Panc1 (cell line): ENCODE results near the gene NME3. TPM values are rescaled to one million over a fixed set of nuclear protein-coding genes. Genes with fewer than 3 reads are reported as not detected.

Experiments used
- ATAC-seq: fragments of 200-7000 bp; cut with Tn5 transposase; 2 replicates; pipeline ENCODE4 v1.9.1; 2020; ENCODE audit warnings: mild to moderate bottlenecking, moderate library complexity
- BruUV-seq: library from RNA; stranded (reverse); fragments of 400-500 nt; replicated peaks from 2 replicates; lab custom pipeline; 2021; lab: Mats Ljungman, UMichigan
- CTCF ChIA-PET: fragments of 300-600 bp; sonication (Branson Sonifier 250); formaldehyde crosslinking; loops from one replicate; lab custom pipeline; 2022; ENCODE audit warnings: antibody characterized with exemption; lab: Charles Lee
- POLR2A ChIA-PET: fragments of 300-600 bp; sonication (Branson Sonifier 250); formaldehyde crosslinking; loops from one replicate; lab custom pipeline; 2022; ENCODE audit warnings: antibody characterized with exemption; lab: Charles Lee
- DNase-seq: peaks from one replicate; pipeline ENCODE4 v3.0.0-alpha.2; 2010; ENCODE audit warnings: low read depth, low spot score
- H3K27ac ChIP-seq: 2 replicates; pipeline ENCODE4 v1.5.1; 2011; ENCODE audit warnings: mild to moderate bottlenecking, low read length, inconsistent platforms
- H3K27me3 ChIP-seq: fragments of 200-500 bp; sonication (Bioruptor generic); 2 replicates; pipeline ENCODE4 v1.6.0; 2014; ENCODE audit warnings: low read length, inconsistent platforms; ENCODE audit not compliant: control insufficient read depth, insufficient read depth
- H3K36me3 ChIP-seq: fragments of 200-500 bp; sonication (Bioruptor generic); 2 replicates; pipeline ENCODE4 v1.5.1; 2014; ENCODE audit warnings: inconsistent platforms, mild to moderate bottlenecking, low read length, moderate library complexity; ENCODE audit not compliant: control insufficient read depth, insufficient read depth
- H3K4me1 ChIP-seq: 2 replicates; pipeline ENCODE4 v1.5.1; 2011; ENCODE audit warnings: inconsistent platforms, mild to moderate bottlenecking, low read length, moderate library complexity; ENCODE audit not compliant: control insufficient read depth, insufficient read depth
- H3K4me3 ChIP-seq, 2 experiments: 2 replicates each; pipeline ENCODE4 v1.5.1; 2011 to 2012; ENCODE audit warnings: low read depth in 2 of 2, low read length in 2 of 2, mild to moderate bottlenecking in 2 of 2, inconsistent platforms in 1 of 2, moderate library complexity in 1 of 2
- H3K9me3 ChIP-seq: fragments of 200-500 bp; sonication (Bioruptor generic); 2 replicates; pipeline ENCODE4 v1.5.1; 2014; ENCODE audit warnings: low read depth, mild to moderate bottlenecking, inconsistent platforms, low read length, moderate library complexity; ENCODE audit not compliant: control insufficient read depth, insufficient read depth
- CTCF ChIP-seq: fragments of 450-650 bp; IDR thresholded peaks from 2 replicates; pipeline ENCODE4 v1.5.1; 2017; ENCODE audit warnings: mild to moderate bottlenecking
- POLR2AphosphoS5 ChIP-seq: IDR thresholded peaks from 2 replicates; pipeline ENCODE4 v1.6.1; 2012; ENCODE audit warnings: mild to moderate bottlenecking, low read depth, low read length, moderate library complexity
- REST ChIP-seq, 2 experiments: IDR thresholded peaks; 2 replicates each; pipeline ENCODE4 v1.6.1; 2011 to 2012; ENCODE audit warnings: low read depth in 2 of 2, control low read depth in 1 of 2, low read length in 1 of 2, mild to moderate bottlenecking in 1 of 2, moderate library complexity in 1 of 2; ENCODE audit not compliant: insufficient read depth in 1 of 2
- SIN3A ChIP-seq: IDR thresholded peaks from 2 replicates; pipeline ENCODE4 v1.6.1; 2012; ENCODE audit warnings: low read depth, mild to moderate bottlenecking, low read length, moderate library complexity, borderline replicate concordance; ENCODE audit not compliant: insufficient read depth
- TCF7L2 ChIP-seq: IDR thresholded peaks from 2 replicates; pipeline ENCODE4 v1.6.1; 2011; ENCODE audit warnings: mild to moderate bottlenecking, low read depth, low read length, inconsistent platforms
- in situ Hi-C: cut with HindIII; loops from 2 replicates; pipeline ENCODE4 v1.10.0; 2016; ENCODE audit warnings: low sequenced_read_pairs, low pct_unique_long_range_greater_than_20kb
- intact Hi-C: fragments of 100-400 bp; cut with micrococcal nuclease; formaldehyde crosslinking; loops from one replicate; pipeline ENCODE4 v1.10.0; 2022; ENCODE audit not compliant: unreplicated experiment
- total RNA-seq: library from RNA; stranded (reverse); gene quantifications from one replicate; pipeline ENCODE4 v1.2.1, GENCODE V29; 2021; ENCODE audit not compliant: unreplicated experiment

NME3 gene
- total RNA-seq, 1 experiment from 2014 or later = 117 TPM

GRCh38 chr16:1762196-1762878 is 9.0 kb downstream of the NME3 start:
- in situ Hi-C loops = no loop called here
- H3K27me3 ChIP-seq = no peaks in the 10 kb centered on the region
- no peak overlapping the region for H3K4me3 ChIP-seq
- H3K36me3 ChIP-seq = no peaks in the 10 kb centered on the region; the same call in 1 of the 2 replicates
- BruUV-seq = no TSS peak
- no peaks in the 10 kb centered on the region for H3K9me3 ChIP-seq
- ATAC-seq = no peak
- intact Hi-C loops = no loop called here
- TF ChIP-seq REST (IDR thresholded peaks at IDR 0.05; ENCODE audit: insufficient read depth in 1 of 2, low read depth in 2 of 2, low read length in 1 of 2) = no peak
- no peak for TF ChIP-seq CTCF
- CTCF ChIA-PET = no interaction called here
- no peaks in the 10 kb centered on the region for H3K4me1 ChIP-seq
- no peak for DNase-seq
- no peak overlapping the region for H3K27ac ChIP-seq
- POLR2A ChIA-PET = no interaction called here

GRCh38 chr16:1761751-1762150 is 9.6 kb downstream of the NME3 start:
- BruUV-seq = no TSS peak
- ChIA-PET CTCF (no interaction called here), POLR2A (no interaction called here)
- in situ Hi-C loops (no loop called here), intact Hi-C loops (no loop called here)
- H3K27ac ChIP-seq = no peak overlapping the region
- TF ChIP-seq TCF7L2 = no peak
- no peak for TF ChIP-seq CTCF
- TF ChIP-seq SIN3A = no peak
- TF ChIP-seq POLR2AphosphoS5 = no peak
- no peak for TF ChIP-seq REST (IDR thresholded peaks at IDR 0.05; ENCODE audit: insufficient read depth in 1 of 2, low read depth in 2 of 2, low read length in 1 of 2)
- ATAC-seq (no peak), DNase-seq (no peak)
- no peaks in the 10 kb centered on the region for H3K4me1 ChIP-seq
- no peaks in the 10 kb centered on the region for H3K27me3 ChIP-seq
- H3K9me3 ChIP-seq = no peaks in the 10 kb centered on the region
- H3K4me3 ChIP-seq = no peak overlapping the region
- H3K36me3 ChIP-seq = no peaks in the 10 kb centered on the region; the same call in 1 of the 2 replicates
